ENCODE measurements around the gene PIP4K2A.

The PIP4K2A gene

DNA sequence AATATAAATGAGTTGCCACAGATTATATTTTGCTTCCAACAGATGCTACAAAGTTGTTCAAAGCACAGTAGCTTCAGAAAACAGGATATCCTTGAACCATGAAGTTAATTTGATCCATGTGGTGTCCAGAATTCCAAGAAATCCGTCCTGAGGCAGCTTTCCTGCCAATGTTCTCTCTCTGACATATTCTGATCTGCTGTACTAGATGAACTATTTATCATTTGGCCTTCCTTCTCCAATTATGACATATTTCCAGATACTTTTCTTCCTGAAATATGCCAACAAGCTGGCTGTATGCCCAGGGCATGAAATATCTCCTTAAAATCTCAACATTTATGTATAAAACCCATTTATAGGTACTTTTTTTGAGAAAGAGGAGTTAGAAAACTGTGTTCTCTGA is 227.9 kb downstream of the PIP4K2A start:
- TF ChIP-seq EZH2phosphoT487 (IDR thresholded peaks at IDR 0.05; ENCODE audit: borderline replicate concordance): no peak
- TF ChIP-seq CTCF (conservative IDR thresholded peaks at IDR 0.05; ENCODE audit: low read length): no peak
- Histone ChIP-seq H3K9me3 (ENCODE audit: insufficient read depth, low read depth, low read length) (no peaks in the 10 kb centered on the region), H3K4me3 (ENCODE audit: low read length, poor library complexity, severe bottlenecking) (no peak overlapping the region), H3K4me2 (ENCODE audit: low read depth, low read length, poor library complexity, severe bottlenecking) (no peak overlapping the region), H3K27me3 (ENCODE audit: insufficient read depth, low read length, poor library complexity, severe bottlenecking) (no peaks in the 10 kb centered on the region), H4K20me1 (ENCODE audit: insufficient read depth, low read length, poor library complexity, severe bottlenecking) (no peaks in the 10 kb centered on the region), H3K79me2 (ENCODE audit: insufficient read depth, low read length) (no peaks in the 10 kb centered on the region), H3K36me3 (ENCODE audit: insufficient read depth, low read length) (no peaks in the 10 kb centered on the region), H3F3A (ENCODE audit: low read depth) (no peaks in the 10 kb centered on the region), H3K9ac (ENCODE audit: low read depth, low read length, poor library complexity, severe bottlenecking) (no peak overlapping the region), H3K9me2 (replicated peaks; ENCODE audit: low read depth, low read length) (no peaks in the 10 kb centered on the region), H2AFZ (ENCODE audit: low read length) (no peak overlapping the region), H3K4me1 (ENCODE audit: insufficient read depth, low read length, poor library complexity, severe bottlenecking) (peaks cover 34% of the 10 kb centered on the region)

Data from Loucy (cell line).